Measurements from ENCODE around the gene MEGF8.

Gene MEGF8

DNA sequence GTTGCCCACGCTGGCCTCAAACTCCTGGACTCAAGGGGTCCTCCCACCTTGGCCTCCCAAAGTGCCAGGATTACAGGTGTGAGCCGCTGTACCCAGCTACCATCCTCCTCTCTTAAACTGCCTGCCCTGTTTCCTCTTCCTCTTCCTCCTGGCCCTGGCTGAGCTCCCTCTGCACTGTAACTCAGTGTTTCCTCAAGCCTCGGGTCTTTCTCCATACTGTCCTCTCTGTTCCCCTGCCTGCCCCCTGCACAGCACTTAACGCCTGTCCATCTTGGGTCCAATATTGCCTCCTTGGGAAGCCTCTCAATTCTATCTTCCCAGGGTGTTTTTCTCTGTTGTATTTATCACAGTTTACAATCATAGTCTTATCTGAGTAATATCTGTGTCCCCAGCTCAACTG lies 95.7 kb downstream of the MEGF8 start:
- peak in 1 of 2 experiments; percentile 41 for DNase-seq (ENCODE audit: low read depth in 1 of 2, low spot score in 1 of 2)

DNA sequence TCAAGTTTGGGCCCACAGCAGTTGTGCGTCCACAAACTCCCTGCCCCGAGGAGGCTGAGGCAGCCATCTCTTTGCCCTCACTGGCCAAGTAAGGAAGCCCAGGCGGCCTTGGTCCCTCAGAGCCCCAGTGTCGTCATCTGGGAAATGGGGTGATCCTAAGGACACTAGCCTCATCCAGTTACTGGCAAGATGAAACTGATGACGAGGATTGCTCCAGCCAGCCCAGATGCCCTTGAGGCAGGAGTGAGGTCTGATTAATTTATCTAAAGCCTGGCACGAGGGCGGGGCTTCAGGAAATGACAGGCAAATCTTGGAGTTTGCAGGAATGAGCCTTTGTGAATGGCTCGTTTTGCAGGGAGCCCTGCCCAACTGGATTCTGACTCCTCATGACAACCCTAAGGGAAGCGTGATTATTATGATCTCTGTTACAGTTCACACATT lies 96.2 kb downstream of the MEGF8 start:
- Histone ChIP-seq H3K4me3 (replicated peaks; ENCODE audit: insufficient read depth, low read length) (no peak overlapping the region), H3K27ac (replicated peaks) (no peak overlapping the region), H3K27me3 (ENCODE audit: insufficient read depth, poor library complexity, severe bottlenecking) (peaks cover 5% of the 10 kb centered on the region)
- TF ChIP-seq, protein P1, sequence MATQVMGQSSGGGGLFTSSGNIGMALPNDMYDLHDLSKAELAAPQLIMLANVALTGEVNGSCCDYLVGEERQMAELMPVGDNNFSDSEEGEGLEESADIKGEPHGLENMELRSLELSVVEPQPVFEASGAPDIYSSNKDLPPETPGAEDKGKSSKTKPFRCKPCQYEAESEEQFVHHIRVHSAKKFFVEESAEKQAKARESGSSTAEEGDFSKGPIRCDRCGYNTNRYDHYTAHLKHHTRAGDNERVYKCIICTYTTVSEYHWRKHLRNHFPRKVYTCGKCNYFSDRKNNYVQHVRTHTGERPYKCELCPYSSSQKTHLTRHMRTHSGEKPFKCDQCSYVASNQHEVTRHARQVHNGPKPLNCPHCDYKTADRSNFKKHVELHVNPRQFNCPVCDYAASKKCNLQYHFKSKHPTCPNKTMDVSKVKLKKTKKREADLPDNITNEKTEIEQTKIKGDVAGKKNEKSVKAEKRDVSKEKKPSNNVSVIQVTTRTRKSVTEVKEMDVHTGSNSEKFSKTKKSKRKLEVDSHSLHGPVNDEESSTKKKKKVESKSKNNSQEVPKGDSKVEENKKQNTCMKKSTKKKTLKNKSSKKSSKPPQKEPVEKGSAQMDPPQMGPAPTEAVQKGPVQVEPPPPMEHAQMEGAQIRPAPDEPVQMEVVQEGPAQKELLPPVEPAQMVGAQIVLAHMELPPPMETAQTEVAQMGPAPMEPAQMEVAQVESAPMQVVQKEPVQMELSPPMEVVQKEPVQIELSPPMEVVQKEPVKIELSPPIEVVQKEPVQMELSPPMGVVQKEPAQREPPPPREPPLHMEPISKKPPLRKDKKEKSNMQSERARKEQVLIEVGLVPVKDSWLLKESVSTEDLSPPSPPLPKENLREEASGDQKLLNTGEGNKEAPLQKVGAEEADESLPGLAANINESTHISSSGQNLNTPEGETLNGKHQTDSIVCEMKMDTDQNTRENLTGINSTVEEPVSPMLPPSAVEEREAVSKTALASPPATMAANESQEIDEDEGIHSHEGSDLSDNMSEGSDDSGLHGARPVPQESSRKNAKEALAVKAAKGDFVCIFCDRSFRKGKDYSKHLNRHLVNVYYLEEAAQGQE (IDR thresholded peaks at IDR 0.05; ENCODE audit: insufficient replicate concordance, low read depth) = no peak
- TF ChIP-seq POLR2AphosphoS5 (IDR thresholded peaks at IDR 0.05; ENCODE audit: low read depth) (no peak), SPI1 (IDR thresholded peaks at IDR 0.05; ENCODE audit: borderline replicate concordance, low read depth) (no peak), GABPA (IDR thresholded peaks at IDR 0.05; ENCODE audit: low read depth) (no peak)
- TF ChIP-seq, protein P2, sequence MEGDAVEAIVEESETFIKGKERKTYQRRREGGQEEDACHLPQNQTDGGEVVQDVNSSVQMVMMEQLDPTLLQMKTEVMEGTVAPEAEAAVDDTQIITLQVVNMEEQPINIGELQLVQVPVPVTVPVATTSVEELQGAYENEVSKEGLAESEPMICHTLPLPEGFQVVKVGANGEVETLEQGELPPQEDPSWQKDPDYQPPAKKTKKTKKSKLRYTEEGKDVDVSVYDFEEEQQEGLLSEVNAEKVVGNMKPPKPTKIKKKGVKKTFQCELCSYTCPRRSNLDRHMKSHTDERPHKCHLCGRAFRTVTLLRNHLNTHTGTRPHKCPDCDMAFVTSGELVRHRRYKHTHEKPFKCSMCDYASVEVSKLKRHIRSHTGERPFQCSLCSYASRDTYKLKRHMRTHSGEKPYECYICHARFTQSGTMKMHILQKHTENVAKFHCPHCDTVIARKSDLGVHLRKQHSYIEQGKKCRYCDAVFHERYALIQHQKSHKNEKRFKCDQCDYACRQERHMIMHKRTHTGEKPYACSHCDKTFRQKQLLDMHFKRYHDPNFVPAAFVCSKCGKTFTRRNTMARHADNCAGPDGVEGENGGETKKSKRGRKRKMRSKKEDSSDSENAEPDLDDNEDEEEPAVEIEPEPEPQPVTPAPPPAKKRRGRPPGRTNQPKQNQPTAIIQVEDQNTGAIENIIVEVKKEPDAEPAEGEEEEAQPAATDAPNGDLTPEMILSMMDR (IDR thresholded peaks at IDR 0.05; ENCODE audit: insufficient read depth, low read length) = no peak
- DNase-seq (ENCODE audit: low read depth in 1 of 2, low spot score in 1 of 2) = no peak

More for the DNA sequence above, 95.7 kb downstream of the MEGF8 start:
- H3K4me3 ChIP-seq (replicated peaks; ENCODE audit: insufficient read depth, low read length) = no peak overlapping the region
- TF ChIP-seq, protein P1 (IDR thresholded peaks at IDR 0.05; ENCODE audit: insufficient replicate concordance, low read depth) = no peak
- TF ChIP-seq GABPA (IDR thresholded peaks at IDR 0.05; ENCODE audit: low read depth) = no peak
- no peak overlapping the region for H3K27ac ChIP-seq (replicated peaks)
- H3K27me3 ChIP-seq (ENCODE audit: insufficient read depth, poor library complexity, severe bottlenecking) = peaks cover 5% of the 10 kb centered on the region

DNA sequence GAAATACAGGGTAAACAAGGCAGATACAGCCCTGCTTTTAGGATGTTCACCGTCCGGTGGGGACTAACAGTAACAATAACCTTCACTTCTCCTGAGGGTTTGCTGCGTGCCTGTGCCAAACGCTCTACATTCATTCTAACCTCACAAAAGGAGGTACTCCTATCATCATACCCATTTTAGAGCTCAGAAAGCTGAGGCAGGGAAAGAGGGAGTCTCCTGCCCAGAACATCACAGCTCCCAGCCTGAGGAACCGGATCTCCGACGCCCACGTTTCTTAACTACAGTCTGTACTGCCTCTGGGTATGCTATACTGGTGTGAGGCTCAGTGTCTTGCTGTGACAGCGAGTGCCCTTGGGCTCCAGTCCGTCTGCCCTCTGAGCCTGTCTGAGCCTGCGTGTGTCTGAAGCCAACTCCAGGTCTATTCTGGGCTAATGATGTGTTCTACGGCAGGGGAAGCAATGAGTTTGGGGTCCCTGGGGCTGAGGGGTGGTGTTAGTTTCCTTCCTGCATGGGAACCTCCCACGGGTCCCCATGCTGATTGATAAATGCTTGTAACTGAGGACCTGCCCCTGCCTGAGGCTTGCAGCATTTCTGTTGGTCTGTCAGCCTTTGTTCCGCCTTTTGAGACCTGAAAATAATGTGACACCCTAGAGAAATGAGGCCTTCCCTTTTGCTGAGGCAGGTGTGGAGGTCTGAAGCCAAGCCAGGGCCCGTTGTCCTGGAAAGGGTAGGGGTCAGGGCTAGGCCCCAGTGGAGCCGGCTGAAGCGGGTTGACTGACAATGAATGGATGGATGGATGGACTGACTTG lies 96.9 kb downstream of the MEGF8 start:
- Histone ChIP-seq H3K4me3 (replicated peaks; ENCODE audit: insufficient read depth, low read length) (peak overlapping the region; percentile 6), H3K27ac (replicated peaks) (peak overlapping the region; percentile 54), H3K27me3 (ENCODE audit: insufficient read depth, poor library complexity, severe bottlenecking) (peaks cover 5% of the 10 kb centered on the region)
- TF ChIP-seq, protein P1 (IDR thresholded peaks at IDR 0.05; ENCODE audit: insufficient replicate concordance, low read depth) = no peak
- TF ChIP-seq POLR2AphosphoS5 (IDR thresholded peaks at IDR 0.05; ENCODE audit: low read depth) = no peak
- no peak for TF ChIP-seq GABPA (IDR thresholded peaks at IDR 0.05; ENCODE audit: low read depth)
- TF ChIP-seq, protein P2 (IDR thresholded peaks at IDR 0.05; ENCODE audit: insufficient read depth, low read length) = no peak
- TF ChIP-seq SPI1 (IDR thresholded peaks at IDR 0.05; ENCODE audit: borderline replicate concordance, low read depth) = no peak
- DNase-seq (ENCODE audit: low read depth in 1 of 2, low spot score in 1 of 2) = peak in 1 of 2 experiments; percentile 38

Measured in HL-60 (cell line).